ENCODE results near the gene TBC1D22A. TPM values are rescaled to one million over a fixed set of nuclear protein-coding genes. Genes with fewer than 3 reads are reported as not detected.
A peak's percentile ranks its signal among the peaks of the same experiment; 100 is the strongest.

The TBC1D22A gene
- polyA plus RNA-seq, 1 experiment: 19.8 TPM

DNA sequence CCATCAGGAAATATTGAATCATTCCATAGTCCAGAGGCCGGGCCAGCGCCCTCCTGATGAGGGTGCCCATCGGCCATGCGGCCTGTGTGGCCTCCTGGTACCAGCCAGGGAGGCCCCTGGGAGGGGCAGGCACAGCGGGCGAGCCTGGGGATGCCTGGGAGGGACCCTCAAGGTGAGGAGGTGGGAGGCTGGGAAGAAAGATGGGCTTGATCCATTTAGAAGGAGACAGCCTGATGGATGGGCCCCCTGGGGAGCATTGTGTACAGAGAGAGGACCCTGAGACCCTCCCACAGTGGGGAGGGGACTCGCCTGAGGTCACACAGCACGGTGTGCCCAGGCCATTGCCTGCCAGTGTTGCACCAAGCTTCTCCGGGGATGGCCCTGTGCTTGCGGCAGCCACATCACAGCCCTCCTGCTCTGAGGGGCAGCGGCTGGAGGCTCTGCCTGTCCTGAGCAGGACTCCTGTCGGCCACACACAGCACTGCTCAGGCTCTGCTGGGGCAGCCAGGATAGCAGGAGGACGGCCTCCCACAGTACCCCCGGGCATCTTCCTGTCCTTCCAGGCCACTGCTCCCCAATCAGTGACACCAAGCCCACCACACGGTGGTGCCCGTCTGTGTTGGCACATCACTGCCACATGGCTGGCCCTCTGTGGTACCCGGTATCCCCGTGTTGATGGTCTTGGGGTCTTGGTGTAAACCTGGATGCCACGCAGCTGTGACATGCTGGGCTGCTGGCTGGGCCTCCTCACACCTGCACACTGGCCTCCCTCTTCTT, 290.0 kb downstream of the TBC1D22A start:
- no peak overlapping the region for H3K4me3 ChIP-seq (ENCODE audit: low read depth, low read length)
- H3K27me3 ChIP-seq (ENCODE audit: control insufficient read depth, insufficient read depth, low read length): no peaks in the 10 kb centered on the region
- no peak for DNase-seq (ENCODE audit: low read depth, low spot score)
- ChIA-PET POLR2A (no interaction called here), CTCF (no interaction called here)
- H3K27ac ChIP-seq (ENCODE audit: low read depth, low read length): no peak overlapping the region
- H3K9me3 ChIP-seq (ENCODE audit: control insufficient read depth, insufficient read depth, low read length): no peaks in the 10 kb centered on the region; the same call in 1 of the 2 replicates
- TF ChIP-seq CTCF (IDR thresholded peaks at IDR 0.05; ENCODE audit: low read depth, low read length): no peak

DNA sequence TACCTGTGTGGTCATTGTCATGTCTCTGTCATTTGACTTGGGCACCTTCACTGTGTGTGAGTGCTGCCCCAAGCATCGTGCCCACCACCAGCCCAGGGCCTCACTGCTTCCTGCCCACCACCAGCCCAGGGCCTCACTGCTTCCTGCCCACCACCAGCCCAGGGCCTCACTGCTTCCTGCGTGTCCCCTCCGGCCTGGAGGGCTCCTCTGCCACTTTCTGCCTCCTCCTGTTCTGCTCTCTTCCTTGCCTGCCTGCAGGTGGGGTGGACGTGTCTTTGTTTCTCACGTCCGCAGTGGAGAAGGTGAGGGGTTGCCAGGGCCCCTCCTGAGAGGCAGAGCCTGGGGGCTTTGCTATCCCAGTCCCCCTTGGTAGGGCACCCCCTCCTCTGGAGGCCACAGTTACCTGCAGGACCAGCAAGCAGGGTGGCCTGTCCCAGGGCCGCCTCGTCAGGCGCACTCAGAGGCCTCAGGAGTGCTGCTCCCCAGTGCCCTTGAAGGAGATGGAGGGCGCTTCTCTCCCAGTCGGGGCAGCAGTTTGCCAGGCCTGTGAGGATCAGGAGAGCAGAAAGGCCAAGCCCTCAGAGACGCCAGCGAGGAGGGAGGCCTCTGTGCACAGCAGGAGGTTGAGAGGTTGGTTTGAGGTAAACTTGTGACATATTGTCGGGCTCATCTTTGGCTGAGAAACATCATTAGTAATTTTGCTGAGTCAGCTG, 290.7 kb downstream of the TBC1D22A start:
- DNase-seq (ENCODE audit: low read depth, low spot score): no peak
- no peak for TF ChIP-seq CTCF (IDR thresholded peaks at IDR 0.05; ENCODE audit: low read depth, low read length)
- no peak overlapping the region for H3K4me3 ChIP-seq (ENCODE audit: low read depth, low read length)
- POLR2A ChIA-PET: no interaction called here
- CTCF ChIA-PET: interaction anchor here (1.0 kb wide), 1 partner anchor 10 kb away, joined by 3 read pairs; no protein-coding TSS in a partner anchor
- no peaks in the 10 kb centered on the region; the same call in 1 of the 2 replicates for H3K9me3 ChIP-seq (ENCODE audit: control insufficient read depth, insufficient read depth, low read length)
- peak overlapping the region; percentile 57 for H3K27ac ChIP-seq (ENCODE audit: low read depth, low read length)
- no peaks in the 10 kb centered on the region for H3K27me3 ChIP-seq (ENCODE audit: control insufficient read depth, insufficient read depth, low read length)

GRCh38 chr22:47053726-47054141, 291.3 kb downstream of the TBC1D22A start:
- DNase-seq (ENCODE audit: low read depth, low spot score): peak; percentile 3
- Histone ChIP-seq H3K4me3 (ENCODE audit: low read depth, low read length) (no peak overlapping the region), H3K27ac (ENCODE audit: low read depth, low read length) (peak overlapping the region; percentile 61), H3K9me3 (ENCODE audit: control insufficient read depth, insufficient read depth, low read length) (no peaks in the 10 kb centered on the region; the same call in 1 of the 2 replicates), H3K27me3 (ENCODE audit: control insufficient read depth, insufficient read depth, low read length) (no peaks in the 10 kb centered on the region)
- POLR2A ChIA-PET: no interaction called here
- no peak for TF ChIP-seq CTCF (IDR thresholded peaks at IDR 0.05; ENCODE audit: low read depth, low read length)
- CTCF ChIA-PET: interaction anchor here (1.0 kb wide), 1 partner anchor 11 kb away, joined by 3 read pairs; no protein-coding TSS in a partner anchor

- no peak for TF ChIP-seq CTCF (IDR thresholded peaks at IDR 0.05; ENCODE audit: low read depth, low read length)
- DNase-seq (ENCODE audit: low read depth, low spot score): no peak
- CTCF ChIA-PET: interaction anchor here (1.0 kb wide), 1 partner anchor 11 kb away, joined by 3 read pairs; no protein-coding TSS in a partner anchor
- Histone ChIP-seq H3K4me3 (ENCODE audit: low read depth, low read length) (no peak overlapping the region), H3K27ac (ENCODE audit: low read depth, low read length) (peak overlapping the region; percentile 61), H3K27me3 (ENCODE audit: control insufficient read depth, insufficient read depth, low read length) (no peaks in the 10 kb centered on the region), H3K9me3 (ENCODE audit: control insufficient read depth, insufficient read depth, low read length) (no peaks in the 10 kb centered on the region; the same call in 1 of the 2 replicates)
- POLR2A ChIA-PET: no interaction called here
These were observed 292.0 kb downstream of the TBC1D22A start for GRCh38 chr22:47054231-47055072.

Data from AG04450 (cell line).